Measurements from ENCODE around the gene MTHFS. TPM values are rescaled to one million over a fixed set of nuclear protein-coding genes. Genes with fewer than 3 reads are reported as not detected.
A peak's percentile ranks its signal among the peaks of the same experiment; 100 is the strongest.

Gene MTHFS
- total RNA-seq, 1 donor from 2014 or later = 3.8 TPM

DNA sequence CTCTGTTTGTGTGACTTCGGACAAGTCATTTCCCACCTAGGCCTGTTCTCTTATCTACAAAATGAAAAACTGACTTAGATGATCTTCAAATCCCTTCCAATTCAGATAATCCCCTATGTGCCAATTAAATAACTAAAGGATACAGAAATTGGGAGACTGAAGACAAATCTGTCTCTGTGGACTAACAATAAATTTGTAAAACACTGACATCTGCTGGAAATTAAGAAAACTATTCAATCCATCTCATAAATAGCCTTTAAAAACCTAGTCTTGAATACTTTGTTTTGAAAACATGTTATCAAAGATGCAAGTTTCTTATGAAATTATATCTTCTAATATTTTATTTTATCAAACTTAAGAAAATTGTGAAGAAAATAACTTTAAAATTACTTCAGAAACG lies 38.3 kb downstream of the MTHFS start:
- Mint-ChIP-seq H3K4me3 (ENCODE audit: unreplicated experiment) (no peak overlapping the region), H3K27me3 (ENCODE audit: unreplicated experiment) (peaks cover 4% of the 10 kb centered on the region), H3K27ac (ENCODE audit: unreplicated experiment) (no peak overlapping the region), H3K36me3 (ENCODE audit: unreplicated experiment) (no peaks in the 10 kb centered on the region), H3K4me1 (ENCODE audit: low read depth, unreplicated experiment) (peaks cover 8% of the 10 kb centered on the region), H3K9me3 (ENCODE audit: unreplicated experiment) (peaks cover under 1% of the 10 kb centered on the region)
- DNase-seq = no peak
- TF ChIP-seq, protein P1, sequence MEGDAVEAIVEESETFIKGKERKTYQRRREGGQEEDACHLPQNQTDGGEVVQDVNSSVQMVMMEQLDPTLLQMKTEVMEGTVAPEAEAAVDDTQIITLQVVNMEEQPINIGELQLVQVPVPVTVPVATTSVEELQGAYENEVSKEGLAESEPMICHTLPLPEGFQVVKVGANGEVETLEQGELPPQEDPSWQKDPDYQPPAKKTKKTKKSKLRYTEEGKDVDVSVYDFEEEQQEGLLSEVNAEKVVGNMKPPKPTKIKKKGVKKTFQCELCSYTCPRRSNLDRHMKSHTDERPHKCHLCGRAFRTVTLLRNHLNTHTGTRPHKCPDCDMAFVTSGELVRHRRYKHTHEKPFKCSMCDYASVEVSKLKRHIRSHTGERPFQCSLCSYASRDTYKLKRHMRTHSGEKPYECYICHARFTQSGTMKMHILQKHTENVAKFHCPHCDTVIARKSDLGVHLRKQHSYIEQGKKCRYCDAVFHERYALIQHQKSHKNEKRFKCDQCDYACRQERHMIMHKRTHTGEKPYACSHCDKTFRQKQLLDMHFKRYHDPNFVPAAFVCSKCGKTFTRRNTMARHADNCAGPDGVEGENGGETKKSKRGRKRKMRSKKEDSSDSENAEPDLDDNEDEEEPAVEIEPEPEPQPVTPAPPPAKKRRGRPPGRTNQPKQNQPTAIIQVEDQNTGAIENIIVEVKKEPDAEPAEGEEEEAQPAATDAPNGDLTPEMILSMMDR (IDR thresholded peaks at IDR 0.05; ENCODE audit: partially characterized antibody, unreplicated experiment) = no peak

DNA sequence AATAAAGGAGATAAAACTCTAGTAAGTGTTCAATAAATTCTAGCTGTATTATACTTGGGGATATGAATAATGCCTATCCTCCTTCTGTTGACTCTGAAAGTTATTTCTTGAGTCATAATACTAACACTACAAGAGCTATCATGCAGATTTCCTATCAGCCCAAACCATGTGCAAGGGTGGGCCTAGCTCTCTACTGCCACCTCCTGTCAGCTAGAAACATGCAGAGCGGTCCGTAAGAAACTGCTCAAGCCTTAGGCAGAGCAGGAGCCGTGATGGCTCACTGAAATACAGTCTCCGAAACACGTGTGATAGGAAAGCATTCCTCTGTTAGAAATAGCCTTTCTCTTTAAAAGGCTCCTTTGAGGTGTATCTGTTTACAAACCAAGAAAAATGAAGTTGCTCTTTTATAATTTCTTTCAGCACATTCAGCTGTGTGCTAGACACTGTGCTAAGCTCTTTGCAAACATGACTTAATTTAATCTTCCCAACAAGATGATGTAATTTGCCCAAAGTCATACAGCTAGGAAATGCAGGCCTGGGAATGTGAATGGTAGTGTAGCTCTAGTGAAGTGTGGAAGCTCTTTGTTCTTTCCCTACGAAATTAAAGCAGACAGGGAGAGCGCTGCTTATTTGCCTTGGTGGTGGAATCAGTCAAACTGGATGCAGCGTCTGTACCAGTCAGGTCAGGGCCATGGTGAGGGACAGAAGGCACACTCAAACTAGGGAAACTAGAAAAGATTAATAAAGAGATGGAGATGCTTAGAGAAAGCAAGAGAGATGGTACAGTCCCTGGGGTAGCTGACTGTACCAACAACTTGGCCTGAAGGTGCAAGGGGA lies 43.1 kb downstream of the MTHFS start:
- Mint-ChIP-seq H3K27me3 (ENCODE audit: unreplicated experiment) (no peaks in the 10 kb centered on the region), H3K36me3 (ENCODE audit: unreplicated experiment) (no peaks in the 10 kb centered on the region), H3K9me3 (ENCODE audit: unreplicated experiment) (no peaks in the 10 kb centered on the region), H3K4me1 (ENCODE audit: low read depth, unreplicated experiment) (peaks cover 11% of the 10 kb centered on the region), H3K27ac (ENCODE audit: unreplicated experiment) (peak overlapping the region; percentile 17), H3K4me3 (ENCODE audit: unreplicated experiment) (no peak overlapping the region)
- DNase-seq = peak; percentile 76
- TF ChIP-seq, protein P1 (IDR thresholded peaks at IDR 0.05; ENCODE audit: partially characterized antibody, unreplicated experiment) = peak; percentile 86

DNA sequence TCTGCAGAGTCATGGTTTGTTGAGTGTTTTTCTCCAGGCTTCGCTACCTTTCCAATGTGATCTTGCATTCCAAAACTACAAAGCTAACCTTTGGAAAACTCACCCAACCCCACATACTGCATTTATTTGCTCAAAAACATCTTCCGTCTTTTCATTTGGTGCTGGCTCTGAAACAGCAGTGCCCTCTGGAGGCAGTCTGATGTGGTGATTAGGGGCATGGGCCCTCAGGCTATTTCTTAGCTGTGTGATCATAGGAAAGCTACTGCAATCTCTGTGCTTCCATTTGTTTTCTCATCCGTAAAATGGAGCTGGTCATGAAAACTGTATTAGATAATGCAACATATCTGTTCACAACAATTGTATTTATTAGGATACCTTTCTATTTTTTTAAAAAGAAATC lies 47.0 kb downstream of the MTHFS start:
- TF ChIP-seq, protein P1 (IDR thresholded peaks at IDR 0.05; ENCODE audit: partially characterized antibody, unreplicated experiment) = peak; percentile 70
- Mint-ChIP-seq H3K27me3 (ENCODE audit: unreplicated experiment) (no peaks in the 10 kb centered on the region), H3K4me3 (ENCODE audit: unreplicated experiment) (no peak overlapping the region), H3K9me3 (ENCODE audit: unreplicated experiment) (no peaks in the 10 kb centered on the region), H3K4me1 (ENCODE audit: low read depth, unreplicated experiment) (peaks cover 11% of the 10 kb centered on the region), H3K36me3 (ENCODE audit: unreplicated experiment) (peaks cover 4% of the 10 kb centered on the region), H3K27ac (ENCODE audit: unreplicated experiment) (no peak overlapping the region)
- peak; percentile 68 for DNase-seq

DNA sequence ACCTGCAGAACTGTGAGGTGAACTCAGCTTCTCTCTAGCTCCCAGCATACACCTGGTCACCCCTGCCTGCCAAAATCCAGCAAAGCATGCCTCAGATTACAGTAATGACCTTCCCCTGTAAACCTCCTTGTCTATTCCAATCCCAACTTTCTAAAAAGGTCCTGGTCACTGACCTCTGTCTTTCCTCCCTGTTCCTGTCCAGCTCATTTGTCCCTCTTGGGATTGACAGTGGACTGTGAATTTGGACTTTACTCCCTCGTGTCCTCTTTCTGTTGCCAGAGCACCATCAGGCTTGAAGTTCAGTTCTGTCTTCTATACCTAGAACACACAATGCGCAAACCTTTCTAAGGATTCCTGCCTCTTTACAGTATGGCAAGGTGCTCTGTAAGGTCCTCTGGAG lies 50.3 kb downstream of the MTHFS start:
- H3K9me3 Mint-ChIP-seq (ENCODE audit: unreplicated experiment) = no peaks in the 10 kb centered on the region

DNA sequence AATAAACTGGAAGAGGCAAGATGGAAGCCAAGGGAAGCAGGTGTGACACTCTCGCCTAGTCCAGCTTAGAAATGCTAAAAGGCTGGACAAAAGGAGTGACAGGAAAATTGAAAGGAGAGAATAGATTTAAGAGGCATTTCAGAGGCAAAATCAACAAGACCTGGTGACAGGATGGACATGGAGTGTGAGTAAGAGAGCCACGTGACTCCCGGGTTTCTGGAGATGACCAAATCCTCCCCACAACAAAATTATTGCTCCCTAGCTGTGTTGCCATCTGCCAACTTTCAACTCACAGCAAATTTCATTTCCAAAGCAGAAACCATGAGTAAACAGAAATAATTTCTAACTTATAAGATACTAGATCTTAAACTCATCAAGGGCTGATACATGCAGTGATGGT lies 52.6 kb downstream of the MTHFS start:
- TF ChIP-seq, protein P1 (IDR thresholded peaks at IDR 0.05; ENCODE audit: partially characterized antibody, unreplicated experiment) = no peak
- H3K27me3 Mint-ChIP-seq (ENCODE audit: unreplicated experiment) = no peaks in the 10 kb centered on the region
- no peak overlapping the region for H3K27ac Mint-ChIP-seq (ENCODE audit: unreplicated experiment)
- peaks cover 7% of the 10 kb centered on the region for H3K4me1 Mint-ChIP-seq (ENCODE audit: low read depth, unreplicated experiment)
- H3K9me3 Mint-ChIP-seq (ENCODE audit: unreplicated experiment) = no peaks in the 10 kb centered on the region
- H3K4me3 Mint-ChIP-seq (ENCODE audit: unreplicated experiment) = no peak overlapping the region
- peaks cover 4% of the 10 kb centered on the region for H3K36me3 Mint-ChIP-seq (ENCODE audit: unreplicated experiment)
- DNase-seq = no peak

More for the DNA sequence above, 50.3 kb downstream of the MTHFS start:
- DNase-seq = no peak
- peaks cover 4% of the 10 kb centered on the region for H3K36me3 Mint-ChIP-seq (ENCODE audit: unreplicated experiment)
- no peak overlapping the region for H3K4me3 Mint-ChIP-seq (ENCODE audit: unreplicated experiment)
- H3K27ac Mint-ChIP-seq (ENCODE audit: unreplicated experiment) = no peak overlapping the region
- TF ChIP-seq, protein P1 (IDR thresholded peaks at IDR 0.05; ENCODE audit: partially characterized antibody, unreplicated experiment) = no peak
- H3K27me3 Mint-ChIP-seq (ENCODE audit: unreplicated experiment) = no peaks in the 10 kb centered on the region
- peaks cover 13% of the 10 kb centered on the region for H3K4me1 Mint-ChIP-seq (ENCODE audit: low read depth, unreplicated experiment)

Measured in glutamatergic neuron (in vitro differentiated cells).